GM23338 (cell line): ENCODE results near the gene MIF. TPM values are rescaled to one million over a fixed set of nuclear protein-coding genes. Genes with fewer than 3 reads are reported as not detected.

Experiments used
- ATAC-seq: fragments of 200-7000 bp; cut with Tn5 transposase; 3 replicates; pipeline ENCODE4 v1.9.1; 2020
- DNase-seq: peaks from one replicate; pipeline ENCODE4 v3.0.0-alpha.2; 2015; ENCODE audit warnings: low spot score
- H2AFZ ChIP-seq: fragments of 200-600 bp; sonication (generic); 2 replicates; pipeline ENCODE4 v1.8.0; 2016; ENCODE audit warnings: antibody characterized with exemption, mild to moderate bottlenecking, moderate library complexity
- H3F3A ChIP-seq: fragments of 200-600 bp; sonication (generic); replicated peaks from 2 replicates; pipeline ENCODE4 v1.8.0; 2017; ENCODE audit warnings: antibody characterized with exemption, mixed run types, low read depth
- H3K27ac ChIP-seq: fragments of 200-600 bp; sonication (generic); 2 replicates; pipeline ENCODE4 v1.6.1; 2016; ENCODE audit warnings: low read depth
- H3K27me3 ChIP-seq: fragments of 200-600 bp; sonication (generic); 2 replicates; pipeline ENCODE4 v1.8.0; 2016; ENCODE audit warnings: mild to moderate bottlenecking, mixed run types, moderate library complexity; ENCODE audit not compliant: insufficient read depth
- H3K36me3 ChIP-seq: fragments of 200-600 bp; sonication (generic); 2 replicates; pipeline ENCODE4 v1.8.0; 2016; ENCODE audit warnings: mild to moderate bottlenecking; ENCODE audit not compliant: insufficient read depth
- H3K4me1 ChIP-seq: fragments of 200-600 bp; sonication (generic); 2 replicates; pipeline ENCODE4 v1.8.0; 2016; ENCODE audit warnings: mild to moderate bottlenecking, moderate library complexity; ENCODE audit not compliant: insufficient read depth
- H3K4me2 ChIP-seq: fragments of 200-600 bp; sonication (generic); 2 replicates; pipeline ENCODE4 v1.7.1; 2017; ENCODE audit warnings: mixed run types
- H3K4me3 ChIP-seq: fragments of 200-600 bp; sonication (generic); 2 replicates; pipeline ENCODE4 v1.6.1; 2016; ENCODE audit warnings: mixed run types
- H3K79me2 ChIP-seq: fragments of 200-600 bp; sonication (generic); replicated peaks from 2 replicates; pipeline ENCODE4 v1.8.0; 2017; ENCODE audit warnings: mild to moderate bottlenecking; ENCODE audit not compliant: insufficient read depth
- H3K9me2 ChIP-seq: fragments of 200-600 bp; sonication (generic); 2 replicates; pipeline ENCODE4 v1.8.0; 2017; ENCODE audit not compliant: insufficient read depth
- H4K20me1 ChIP-seq: fragments of 200-600 bp; sonication (generic); replicated peaks from 2 replicates; pipeline ENCODE4 v1.8.0; 2017; ENCODE audit warnings: mild to moderate bottlenecking; ENCODE audit not compliant: insufficient read depth
- H3K27ac Mint-ChIP-seq: 2 replicates; pipeline ENCODE4 v1.8.0; 2020; ENCODE audit warnings: inconsistent platforms, mild to moderate bottlenecking, moderate library complexity, mixed read lengths
- H3K27me3 Mint-ChIP-seq: 3 replicates; pipeline ENCODE4 v1.8.0; 2022; ENCODE audit warnings: low read depth, mild to moderate bottlenecking, moderate library complexity, mixed read lengths, inconsistent platforms; ENCODE audit not compliant: insufficient read depth, poor library complexity
- H3K36me3 Mint-ChIP-seq: 3 replicates; pipeline ENCODE4 v1.8.0; 2021; ENCODE audit warnings: low read depth, mild to moderate bottlenecking, inconsistent platforms, moderate library complexity, mixed read lengths
- H3K4me1 Mint-ChIP-seq: 3 replicates; pipeline ENCODE4 v1.8.0; 2020; ENCODE audit warnings: mild to moderate bottlenecking, inconsistent platforms, mixed read lengths
- H3K4me3 Mint-ChIP-seq: 3 replicates; pipeline ENCODE4 v1.8.0; 2021; ENCODE audit warnings: moderate library complexity, mild to moderate bottlenecking, inconsistent platforms, mixed read lengths
- H3K9me3 Mint-ChIP-seq: 3 replicates; pipeline ENCODE4 v1.8.0; 2020; ENCODE audit warnings: moderate library complexity, mild to moderate bottlenecking, inconsistent platforms, mixed read lengths
- CTCF ChIP-seq, 2 experiments: fragments of 200-600 bp in 1 of 2; sonication (generic) in 1 of 2; conservative IDR thresholded peaks; 2 replicates each; pipeline versions ENCODE4 v1.5.1 to v1.6.1; 2016 to 2017; ENCODE audit warnings: antibody characterized with exemption in 2 of 2, low read depth in 2 of 2, mild to moderate bottlenecking in 2 of 2, moderate library complexity in 1 of 2
- JUNB ChIP-seq: IDR thresholded peaks from one replicate; pipeline ENCODE4 v1.6.1; 2016; ENCODE audit warnings: antibody characterized with exemption; ENCODE audit not compliant: unreplicated experiment
- NANOG ChIP-seq: IDR thresholded peaks from 2 replicates; pipeline ENCODE4 v1.6.1; 2016; ENCODE audit warnings: antibody characterized with exemption, borderline replicate concordance
- POLR2AphosphoS5 ChIP-seq: IDR thresholded peaks from 2 replicates; pipeline ENCODE4 v1.6.1; 2016; ENCODE audit warnings: antibody characterized with exemption, low read depth
- ZNF462 ChIP-seq: fragments of 250-450 bp; sonication (Bioruptor Pico); IDR thresholded peaks from 2 replicates; pipeline ENCODE4 v1.5.0; 2020; ENCODE audit warnings: mild to moderate bottlenecking, moderate library complexity
- polyA plus RNA-seq: library from polyadenylated mRNA; unstranded; fragments of >200 nt; fragmentation: Nextera tagmentation; extraction: Ambion mirVana; gene quantifications from 2 replicates; pipeline ENCODE4 v1.2.1, GENCODE V29; 2016
- total RNA-seq: library from RNA; depleted of rRNA; stranded (reverse); fragments of >200 nt; shearing (Covaris generic); gene quantifications from 2 replicates; pipeline ENCODE4 v1.2.3, GENCODE V29; 2014

The MIF gene
- total and polyA plus RNA-seq, 2 experiments from 2014 or later = 800 to 5,205 TPM

GRCh38 chr22:23856721-23857605 is 37.2 kb upstream of the MIF start (continued):
- TF ChIP-seq ZNF462 (CRISPR knock-in tag) = no peak

GRCh38 chr22:23857606-23858483 is 36.3 kb upstream of the MIF start, which contains the start of gene SLC2A11:
SLC2A11 (plus strand) TSS chr22:23857875; CDS start chr22:23858000, 125 bp downstream.
- Mint-ChIP-seq H3K4me3 (peak within 1 kb of the TSS; percentile 79), H3K27ac (peak within 1 kb of the TSS; percentile 94), H3K36me3 (peaks cover 5% of the 10 kb centered on the region), H3K27me3 (peaks cover 15% of the 10 kb centered on the region), H3K4me1 (peaks cover 21% of the 10 kb centered on the region), H3K9me3 (no peaks in the 10 kb centered on the region)
- H4K20me1 ChIP-seq = no peaks in the 10 kb centered on the region; the same call in 1 of the 2 replicates
- H3K79me2 ChIP-seq = peaks cover 3% of the 10 kb centered on the region
- no peaks in the 10 kb centered on the region for H3K9me2 ChIP-seq
- peak within 1 kb of the TSS; percentile 94 for H3K4me2 ChIP-seq
- TF ChIP-seq POLR2AphosphoS5 (peak; percentile 91), NANOG (no peak), CTCF (conservative IDR thresholded peaks at IDR 0.05; ENCODE audit: low read depth in 2 of 2) (peak; percentile 15 to 20; a peak in 1 of 4 replicates), JUNB (no peak)
- peaks cover 25% of the 10 kb centered on the region for H3F3A ChIP-seq
- ATAC-seq = peak; percentile 89
- peak; percentile 98 for DNase-seq
- H3K4me1 ChIP-seq = peaks cover 11% of the 10 kb centered on the region
- peak within 1 kb of the TSS; percentile 92 for H2AFZ ChIP-seq
- no peaks in the 10 kb centered on the region for H3K27me3 ChIP-seq
- H3K27ac ChIP-seq = peak within 1 kb of the TSS; percentile 92
- peak within 1 kb of the TSS; percentile 75 for H3K4me3 ChIP-seq
- H3K36me3 ChIP-seq = no peaks in the 10 kb centered on the region
